ENCODE measurements around the gene ARID1B. TPM values are rescaled to one million over a fixed set of nuclear protein-coding genes. Genes with fewer than 3 reads are reported as not detected.

Gene ARID1B
- total RNA-seq, 2 donors from 2014 or later, result 65.1 to 99.4 TPM

- no peak for DNase-seq (ENCODE audit: low spot score)
- no peaks in the 10 kb centered on the region for H3K9me3 ChIP-seq
- no peaks in the 10 kb centered on the region for H3K36me3 ChIP-seq
- intact Hi-C loops (cut with DNase I), result no loop called here
- no peak for TF ChIP-seq CTCF (IDR thresholded peaks at IDR 0.05)
- no peak for TF ChIP-seq POLR2AphosphoS5 (IDR thresholded peaks at IDR 0.05)
- no peak for TF ChIP-seq POLR2A (IDR thresholded peaks at IDR 0.05)
- no peak overlapping the region for H3K27ac ChIP-seq
- H3K4me3 ChIP-seq, result no peak overlapping the region
- no peaks in the 10 kb centered on the region for H3K4me1 ChIP-seq (replicated peaks)
- no peaks in the 10 kb centered on the region for H3K27me3 ChIP-seq (replicated peaks; ENCODE audit: insufficient read depth)
- WGBS, result 88% methylated on average over 8 of the region's 8 CpGs
Measured at GRCh38 chr6:157251586-157252247, 474.5 kb downstream of the ARID1B start.

GRCh38 chr6:157253017-157253416, 475.8 kb downstream of the ARID1B start:
- intact Hi-C loops (cut with DNase I), result no loop called here
- WGBS, result 75% methylated on average over 7 of the region's 7 CpGs
- Histone ChIP-seq H3K36me3 (no peaks in the 10 kb centered on the region), H3K9me3 (no peaks in the 10 kb centered on the region), H3K27me3 (replicated peaks; ENCODE audit: insufficient read depth) (no peaks in the 10 kb centered on the region), H3K27ac (no peak overlapping the region), H3K4me3 (no peak overlapping the region), H3K4me1 (replicated peaks) (no peaks in the 10 kb centered on the region)
- no peak for DNase-seq (ENCODE audit: low spot score)
- TF ChIP-seq POLR2AphosphoS5 (IDR thresholded peaks at IDR 0.05) (no peak), POLR2A (IDR thresholded peaks at IDR 0.05) (no peak), CTCF (IDR thresholded peaks at IDR 0.05) (no peak)

- Histone ChIP-seq H3K27ac (no peak overlapping the region), H3K4me3 (no peak overlapping the region), H3K27me3 (replicated peaks; ENCODE audit: insufficient read depth) (no peaks in the 10 kb centered on the region), H3K9me3 (no peaks in the 10 kb centered on the region), H3K4me1 (replicated peaks) (no peaks in the 10 kb centered on the region), H3K36me3 (no peaks in the 10 kb centered on the region)
- WGBS, result 73% methylated on average over 7 of the region's 7 CpGs
- intact Hi-C loops (cut with DNase I), result no loop called here
- TF ChIP-seq POLR2AphosphoS5 (IDR thresholded peaks at IDR 0.05) (no peak), POLR2A (IDR thresholded peaks at IDR 0.05) (no peak), CTCF (IDR thresholded peaks at IDR 0.05) (no peak)
- no peak for DNase-seq (ENCODE audit: low spot score)
Measured at GRCh38 chr6:157253699-157254098, 476.5 kb downstream of the ARID1B start.

- whole genome bisulfite sequencing, result 91% methylated on average over 3 of the region's 3 CpGs
- no peak for TF ChIP-seq CTCF (IDR thresholded peaks at IDR 0.05)
- no peak for TF ChIP-seq POLR2AphosphoS5 (IDR thresholded peaks at IDR 0.05)
- TF ChIP-seq POLR2A (IDR thresholded peaks at IDR 0.05), result no peak
- H3K27me3 ChIP-seq (replicated peaks; ENCODE audit: insufficient read depth), result no peaks in the 10 kb centered on the region
Measured at GRCh38 chr6:157254538-157254937, 477.4 kb downstream of the ARID1B start.

GRCh38 chr6:157255079-157255478, 477.9 kb downstream of the ARID1B start:
- H3K27ac ChIP-seq, result no peak overlapping the region
- no peak for DNase-seq (ENCODE audit: low spot score)
- no peak for TF ChIP-seq POLR2A (IDR thresholded peaks at IDR 0.05)
- no peak for TF ChIP-seq POLR2AphosphoS5 (IDR thresholded peaks at IDR 0.05)
- TF ChIP-seq CTCF (IDR thresholded peaks at IDR 0.05), result no peak

More at GRCh38 chr6:157254538-157254937, 477.4 kb downstream of the ARID1B start:
- intact Hi-C loops (cut with DNase I), result no loop called here
- H3K9me3 ChIP-seq, result no peaks in the 10 kb centered on the region
- H3K4me1 ChIP-seq (replicated peaks), result no peaks in the 10 kb centered on the region
- H3K4me3 ChIP-seq, result no peak overlapping the region
- no peaks in the 10 kb centered on the region for H3K36me3 ChIP-seq
- H3K27ac ChIP-seq, result no peak overlapping the region
- no peak for DNase-seq (ENCODE audit: low spot score)

More at GRCh38 chr6:157255079-157255478, 477.9 kb downstream of the ARID1B start:
- no peak overlapping the region for H3K4me3 ChIP-seq
- no peaks in the 10 kb centered on the region for H3K4me1 ChIP-seq (replicated peaks)
- no peaks in the 10 kb centered on the region for H3K9me3 ChIP-seq
- no peaks in the 10 kb centered on the region for H3K27me3 ChIP-seq (replicated peaks; ENCODE audit: insufficient read depth)
- no peaks in the 10 kb centered on the region for H3K36me3 ChIP-seq
- WGBS, result 100% methylated on average over 3 of the region's 3 CpGs
- intact Hi-C loops (cut with DNase I), result no loop called here

All from prostate gland (tissue), 2 donors.